ENCODE measurements around the gene EEIG1. TPM values are rescaled to one million over a fixed set of nuclear protein-coding genes. Genes with fewer than 3 reads are reported as not detected.
A peak's percentile ranks its signal among the peaks of the same experiment; 100 is the strongest.

The EEIG1 gene
- total and polyA plus RNA-seq, 2 experiments from 2014 or later = 11.2 to 22.4 TPM

GRCh38 chr9:127973169-127974000, 7.4 kb downstream of the EEIG1 start:
- H3K27ac Mint-ChIP-seq = no peak overlapping the region
- Histone ChIP-seq H3K4me3 (no peak overlapping the region), H4K20me1 (replicated peaks; ENCODE audit: insufficient read depth) (peaks cover 45% of the 10 kb centered on the region), H3K4me1 (ENCODE audit: insufficient read depth) (peaks cover 47% of the 10 kb centered on the region), H3K36me3 (ENCODE audit: insufficient read depth) (no peaks in the 10 kb centered on the region), H3F3A (replicated peaks; ENCODE audit: low read depth) (no peaks in the 10 kb centered on the region), H3K27ac (ENCODE audit: low read depth) (peak overlapping the region; percentile 59; the same call in 1 of the 2 replicates), H3K79me2 (replicated peaks; ENCODE audit: insufficient read depth) (peaks cover 99% of the 10 kb centered on the region), H3K27me3 (ENCODE audit: insufficient read depth) (no peaks in the 10 kb centered on the region), H3K9me2 (ENCODE audit: insufficient read depth) (no peaks in the 10 kb centered on the region), H3K4me2 (no peak overlapping the region), H2AFZ (no peak overlapping the region)
- peaks cover 90% of the 10 kb centered on the region for H3K4me1 Mint-ChIP-seq
- DNase-seq (ENCODE audit: low spot score) (no peak), ATAC-seq (no peak)
- peaks cover 3% of the 10 kb centered on the region; the same call in 2 of the 3 replicates for H3K36me3 Mint-ChIP-seq (ENCODE audit: low read depth)
- TF ChIP-seq CREB1 (CRISPR knock-in tag; IDR thresholded peaks at IDR 0.05; ENCODE audit: low read depth) = no peak
- TF ChIP-seq POLR2AphosphoS5 (IDR thresholded peaks at IDR 0.05; ENCODE audit: low read depth) = no peak
- TF ChIP-seq REST (IDR thresholded peaks at IDR 0.05; ENCODE audit: unreplicated experiment) = no peak
- no peak for TF ChIP-seq ZNF114 (CRISPR knock-in tag; IDR thresholded peaks at IDR 0.05)
- TF ChIP-seq ZNF331 (CRISPR knock-in tag; IDR thresholded peaks at IDR 0.05; ENCODE audit: low read depth) = no peak
- H3K27me3 Mint-ChIP-seq (ENCODE audit: insufficient read depth, low read depth, poor library complexity) = peaks cover 23% of the 10 kb centered on the region
- no peak overlapping the region; the same call in 2 of the 3 replicates for H3K4me3 Mint-ChIP-seq
- H3K9me3 Mint-ChIP-seq = no peaks in the 10 kb centered on the region

- Mint-ChIP-seq H3K4me1 (peaks cover 89% of the 10 kb centered on the region), H3K27me3 (ENCODE audit: insufficient read depth, low read depth, poor library complexity) (peaks cover 20% of the 10 kb centered on the region), H3K36me3 (ENCODE audit: low read depth) (peaks cover 3% of the 10 kb centered on the region; the same call in 2 of the 3 replicates), H3K4me3 (peak overlapping the region; percentile 46; the same call in 1 of the 3 replicates), H3K9me3 (no peaks in the 10 kb centered on the region), H3K27ac (peak overlapping the region; percentile 84)
- peaks cover 99% of the 10 kb centered on the region for H3K79me2 ChIP-seq (replicated peaks; ENCODE audit: insufficient read depth)
- no peaks in the 10 kb centered on the region for H3F3A ChIP-seq (replicated peaks; ENCODE audit: low read depth)
- H3K9me2 ChIP-seq (ENCODE audit: insufficient read depth) = no peaks in the 10 kb centered on the region
- peaks cover 34% of the 10 kb centered on the region for H4K20me1 ChIP-seq (replicated peaks; ENCODE audit: insufficient read depth)
- no peak overlapping the region for H3K4me3 ChIP-seq
- no peaks in the 10 kb centered on the region for H3K27me3 ChIP-seq (ENCODE audit: insufficient read depth)
- H3K4me2 ChIP-seq = peak overlapping the region; percentile 71; the same call in 1 of the 2 replicates
- no peaks in the 10 kb centered on the region for H3K36me3 ChIP-seq (ENCODE audit: insufficient read depth)
- no peak overlapping the region for H2AFZ ChIP-seq
- TF ChIP-seq NANOG (IDR thresholded peaks at IDR 0.05; ENCODE audit: borderline replicate concordance) = no peak
- no peak for TF ChIP-seq ZNF331 (CRISPR knock-in tag; IDR thresholded peaks at IDR 0.05; ENCODE audit: low read depth)
- no peak for TF ChIP-seq EZH2 (IDR thresholded peaks at IDR 0.05; ENCODE audit: low read depth, unreplicated experiment)
- no peak for TF ChIP-seq CREB1 (CRISPR knock-in tag; IDR thresholded peaks at IDR 0.05; ENCODE audit: low read depth)
- TF ChIP-seq ZNF114 (CRISPR knock-in tag; IDR thresholded peaks at IDR 0.05) = no peak
- TF ChIP-seq ETS1 (IDR thresholded peaks at IDR 0.05) = no peak
- no peak for TF ChIP-seq REST (IDR thresholded peaks at IDR 0.05; ENCODE audit: unreplicated experiment)
- no peak for TF ChIP-seq STAT1 (IDR thresholded peaks at IDR 0.05; ENCODE audit: unreplicated experiment)
- TF ChIP-seq EZH2phosphoT487 (IDR thresholded peaks at IDR 0.05; ENCODE audit: unreplicated experiment) = no peak
- no peak for TF ChIP-seq CTCF (conservative IDR thresholded peaks at IDR 0.05; ENCODE audit: low read depth in 2 of 2)
- no peak for TF ChIP-seq POLR2AphosphoS5 (IDR thresholded peaks at IDR 0.05; ENCODE audit: low read depth)
- peaks cover 37% of the 10 kb centered on the region for H3K4me1 ChIP-seq (ENCODE audit: insufficient read depth)
- ATAC-seq = no peak
- H3K27ac ChIP-seq (ENCODE audit: low read depth) = peak overlapping the region; percentile 32; the same call in 1 of the 2 replicates
- no peak for DNase-seq (ENCODE audit: low spot score)
Measured at GRCh38 chr9:127972236-127972871, 8.4 kb downstream of the EEIG1 start.
